Stimulated activated CD4-positive, alpha-beta T cell treated with anti-CD3 and anti-CD28 coated beads, Interleukin-2, amount 100 ng/mL, for 24 hours (primary cell): ENCODE data around the gene FNIP2.
"Not testable (repeated sequence)": the region's sequence is repeated elsewhere in the genome, so short reads cannot be mapped to it uniquely, and the experiment has no call there.

Experiments used
- DNase-seq, 2 donors: peaks; one replicate each; pipeline ENCODE4 v3.0.0-alpha.2; 2020

Gene FNIP2

DNA sequence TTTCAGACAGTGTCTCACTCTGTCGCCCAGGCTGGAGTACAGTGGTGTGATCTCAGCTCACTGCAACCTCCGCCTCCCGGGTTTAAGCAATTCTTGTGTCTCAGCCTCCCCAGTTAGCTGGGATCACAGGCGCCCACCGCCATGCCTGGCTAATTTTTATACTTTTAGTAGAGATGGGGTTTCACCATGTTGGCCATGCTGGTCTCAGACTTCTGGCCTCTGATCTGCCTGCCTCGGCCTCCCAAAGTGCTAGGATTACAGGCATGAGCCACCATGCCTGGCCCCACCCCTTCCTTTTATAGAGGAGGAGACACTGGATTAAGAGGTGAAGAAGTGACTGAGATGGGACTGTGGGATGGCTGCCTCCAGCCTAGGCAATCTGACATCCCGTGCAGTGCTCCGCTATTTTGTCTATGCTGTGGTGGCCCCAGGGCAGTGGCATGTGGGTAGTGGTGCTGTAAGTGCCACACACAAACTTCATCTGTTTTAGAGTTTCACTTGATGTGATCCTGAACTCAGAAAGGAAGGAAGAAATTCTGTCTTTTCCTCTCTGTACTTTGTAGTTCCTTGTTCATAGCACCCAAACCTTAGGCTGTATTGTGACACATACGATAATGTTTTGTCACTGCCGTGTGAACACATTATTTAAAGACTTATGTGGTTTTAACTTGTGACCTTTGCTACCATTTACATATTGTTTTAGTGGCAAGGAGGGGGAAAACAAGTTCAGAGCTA lies 48.9 kb downstream of the FNIP2 start:
- DNase-seq, result no peak

DNA sequence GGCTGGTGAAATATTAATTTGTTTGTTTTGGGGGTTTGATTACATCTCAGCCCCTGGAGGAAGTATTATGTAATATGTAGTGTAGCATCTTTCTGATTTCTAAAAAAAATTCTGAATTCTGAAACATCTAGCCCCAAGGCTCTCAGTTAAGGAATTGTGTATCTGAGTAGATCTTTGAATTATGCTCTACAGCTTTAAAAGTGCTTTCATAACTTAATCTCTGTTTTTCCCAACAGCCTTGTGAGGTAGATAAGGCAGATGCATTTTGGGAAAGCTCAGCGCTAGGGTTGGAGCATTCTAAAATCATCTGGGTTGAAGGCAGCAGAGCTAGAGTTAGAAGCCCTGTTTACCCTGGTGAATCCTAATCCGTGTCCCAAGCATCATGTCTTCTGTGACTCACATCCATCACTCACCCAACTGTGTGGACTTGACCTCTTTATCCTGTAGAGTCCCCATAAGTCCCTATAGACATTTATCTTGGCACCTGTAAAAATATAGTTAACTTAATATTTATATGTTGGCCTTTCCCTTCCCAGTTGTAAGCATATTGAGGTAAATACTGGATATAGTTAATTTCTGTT lies 49.8 kb downstream of the FNIP2 start:
- DNase-seq, result no peak

DNA sequence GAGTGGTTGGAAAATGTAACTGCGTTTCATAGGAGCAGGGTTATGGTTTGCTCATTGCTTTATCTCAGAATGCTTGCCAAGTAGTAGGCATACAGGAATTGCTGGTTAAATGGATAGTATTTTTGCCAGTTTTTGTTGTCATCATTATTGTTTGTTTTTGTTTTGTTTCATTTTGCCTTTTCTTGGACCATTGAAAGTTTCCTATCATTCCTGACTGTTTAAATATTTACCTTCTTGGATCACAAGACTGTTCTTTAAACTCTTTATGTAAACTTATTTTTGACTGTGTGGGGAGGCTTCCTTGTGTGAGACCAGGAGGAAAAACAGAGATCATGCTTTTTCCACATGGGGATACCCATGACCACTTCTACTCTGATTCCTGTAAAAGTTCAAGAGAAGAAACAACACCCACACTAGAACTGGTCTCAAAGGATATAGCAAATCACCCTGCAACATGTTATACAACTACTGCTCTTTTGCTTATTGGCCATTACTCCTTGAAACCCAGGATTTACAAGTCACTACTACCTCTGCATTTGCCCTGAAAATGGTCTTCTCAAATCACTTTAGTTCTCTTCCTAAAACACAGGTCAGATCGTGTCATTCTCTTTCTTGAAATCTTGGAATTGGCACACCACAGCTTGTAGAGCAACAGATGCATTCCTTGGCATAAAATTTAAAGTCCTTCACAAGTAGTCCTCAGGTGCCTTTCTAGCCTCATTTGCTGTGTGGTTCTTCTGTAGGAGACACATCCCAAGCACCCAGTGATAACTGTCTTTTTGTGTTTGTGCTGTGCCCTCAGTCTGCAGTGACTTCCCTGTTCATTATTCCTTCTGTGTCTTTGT lies 51.3 kb downstream of the FNIP2 start:
- no peak for DNase-seq

DNA sequence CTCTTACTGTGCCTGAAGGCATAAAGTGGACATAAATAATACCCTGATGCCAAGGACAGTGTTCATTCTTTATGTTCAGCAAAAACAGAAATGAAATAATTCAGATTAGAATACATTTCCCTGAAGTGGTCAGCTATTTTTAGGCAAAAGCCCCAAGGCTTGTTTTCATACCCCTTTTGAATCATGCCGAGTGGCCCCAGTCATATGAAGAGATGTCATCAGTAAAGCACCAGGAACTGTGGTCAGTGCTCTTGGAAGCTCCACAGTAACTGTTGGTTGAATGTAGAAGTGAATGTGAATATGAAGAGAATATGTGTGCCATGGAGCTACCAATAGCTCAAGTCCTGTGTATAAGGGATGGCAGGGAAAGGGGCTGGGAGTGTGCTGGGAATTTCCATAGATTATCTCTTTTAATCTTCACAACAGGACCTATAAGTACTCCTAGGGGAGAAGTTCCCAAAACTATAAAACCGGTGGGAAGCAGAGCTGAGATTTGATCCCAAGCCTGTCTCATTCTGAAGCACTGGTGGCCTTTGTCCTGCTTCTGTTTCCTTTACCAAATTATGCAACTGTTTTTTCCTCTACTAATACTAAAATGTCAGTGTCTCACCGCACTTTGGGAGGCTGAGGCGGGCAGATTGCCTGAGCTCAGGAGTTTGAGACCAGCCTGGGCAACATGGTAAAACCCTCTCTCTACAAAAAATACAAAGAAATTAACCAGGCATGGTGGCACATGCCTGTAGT lies 52.6 kb downstream of the FNIP2 start:
- DNase-seq, result no peak

DNA sequence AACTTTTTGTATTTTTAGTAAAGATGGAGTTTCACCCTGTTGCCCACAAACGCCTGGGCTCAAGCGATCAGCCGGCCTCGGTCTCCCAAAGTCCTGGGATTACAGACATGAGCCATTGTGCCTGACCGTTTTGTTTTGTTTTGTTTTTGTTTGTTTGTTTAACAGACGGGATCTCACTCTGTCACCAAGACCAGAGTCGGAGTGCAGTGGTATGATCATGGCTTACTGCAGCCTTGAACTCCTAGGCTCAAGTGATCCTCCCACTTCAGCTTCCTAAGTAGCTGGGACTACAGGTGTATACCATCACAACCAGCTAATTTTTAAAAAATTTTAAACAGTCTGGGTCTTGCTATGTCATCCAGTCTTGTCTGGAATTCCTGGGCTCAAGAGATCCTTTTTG lies 53.5 kb downstream of the FNIP2 start:
- no peak for DNase-seq

DNA sequence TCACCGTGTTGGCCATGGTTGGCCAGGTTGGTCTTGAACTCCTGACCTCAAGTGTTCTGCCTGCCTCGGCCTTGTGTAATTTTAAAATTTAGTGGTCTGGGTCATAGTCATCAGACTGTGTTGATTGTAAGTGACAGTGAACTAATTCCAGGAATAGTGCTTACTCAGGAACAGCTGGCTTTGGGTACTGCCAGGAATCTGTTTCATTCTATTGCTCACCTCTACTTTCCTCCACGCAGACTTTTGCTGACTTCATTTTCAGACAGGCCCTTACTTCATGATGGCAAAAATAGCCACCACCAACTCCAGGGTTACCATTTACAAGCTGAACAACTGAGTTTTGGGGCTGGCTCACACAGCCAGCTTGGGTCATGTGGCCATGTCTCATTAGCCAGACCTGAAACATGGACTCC lies 54.6 kb downstream of the FNIP2 start:
- no peak for DNase-seq

DNA sequence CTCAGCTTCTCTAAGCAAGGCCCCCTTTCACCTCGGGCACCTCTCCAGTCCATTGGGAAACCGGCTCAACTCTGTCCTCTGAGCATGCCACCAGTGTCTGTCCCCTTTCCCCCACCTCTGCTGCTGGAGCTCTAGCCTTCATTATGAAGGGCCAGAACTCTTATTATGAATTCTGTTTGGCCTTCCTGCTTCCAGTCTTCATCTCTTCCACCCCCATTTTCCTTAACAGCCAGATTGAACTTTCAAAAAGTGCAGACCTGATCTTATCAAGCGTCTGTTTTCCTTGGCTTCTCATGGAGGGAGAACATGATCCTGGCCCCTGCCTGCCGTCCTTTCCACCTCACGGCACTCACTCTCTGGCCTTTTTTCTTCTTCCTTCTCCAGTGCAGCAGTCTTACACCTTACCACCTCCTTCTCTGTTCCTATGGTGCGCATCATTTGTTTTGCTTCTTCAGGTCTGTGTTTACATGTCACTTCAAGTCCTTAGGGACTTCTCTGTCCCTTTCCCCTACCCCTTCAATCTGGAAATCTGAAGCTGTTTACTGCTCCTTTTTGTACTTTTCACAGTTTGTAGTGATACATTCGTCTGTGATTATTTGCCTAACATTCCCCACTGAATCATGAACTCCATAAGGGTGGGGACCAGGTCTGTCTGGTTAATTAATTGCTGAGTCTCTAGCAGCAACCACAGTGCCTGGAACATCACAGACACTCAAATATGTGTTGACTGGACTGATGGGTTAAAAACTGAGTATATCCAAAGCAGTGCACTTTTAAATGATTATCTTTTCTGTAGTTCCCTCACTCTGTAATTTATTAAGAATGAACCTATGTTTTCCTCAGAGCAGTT lies 55.8 kb downstream of the FNIP2 start:
- DNase-seq, result no peak

DNA sequence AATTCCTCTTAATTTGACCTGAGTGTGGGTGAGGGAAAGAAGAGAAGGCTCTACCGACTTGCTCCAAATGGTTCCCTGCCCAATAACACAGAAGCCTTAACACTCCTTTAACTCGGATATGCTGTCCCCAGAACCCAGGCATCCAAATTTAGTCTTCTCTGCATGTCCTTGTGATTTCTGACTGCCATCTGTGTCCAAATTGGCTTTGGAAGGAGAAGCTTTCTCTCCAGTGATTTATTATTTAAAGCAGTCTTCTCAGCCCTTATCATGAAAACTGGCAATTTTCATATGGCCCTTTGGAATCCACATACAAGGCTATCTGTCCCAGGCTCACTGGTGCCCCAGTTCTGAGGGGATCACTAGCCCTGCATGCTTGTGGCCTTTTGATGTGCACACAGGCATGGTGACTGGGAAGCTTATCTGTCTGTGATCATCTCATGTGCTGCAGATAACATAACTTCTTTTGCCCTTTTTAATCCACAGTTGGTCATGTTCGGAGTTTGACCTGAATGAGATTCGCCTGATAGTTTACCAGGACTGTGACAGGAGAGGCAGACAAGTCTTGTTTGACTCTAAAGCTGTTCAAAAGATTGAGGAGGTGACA lies 56.7 kb downstream of the FNIP2 start:
- no peak for DNase-seq

DNA sequence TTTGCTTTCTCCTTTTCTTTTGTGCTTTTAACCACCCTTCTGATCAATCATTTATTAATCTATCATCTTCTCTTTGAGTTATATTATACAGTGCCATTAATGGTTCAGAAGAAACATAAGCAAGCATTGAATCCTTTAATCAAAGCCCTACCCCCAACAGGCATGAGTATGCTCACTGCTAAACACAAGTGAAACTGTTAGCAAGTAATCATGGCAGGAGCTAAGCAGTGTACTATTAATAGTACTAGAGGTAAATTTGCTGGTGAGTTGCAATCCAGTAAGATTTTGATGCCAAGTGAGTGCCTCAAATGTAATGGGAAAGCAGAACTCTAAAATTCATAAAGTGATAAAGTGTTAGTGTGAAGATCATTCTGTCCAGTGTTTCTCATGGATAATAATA lies 57.2 kb downstream of the FNIP2 start:
- DNase-seq, result no peak

DNA sequence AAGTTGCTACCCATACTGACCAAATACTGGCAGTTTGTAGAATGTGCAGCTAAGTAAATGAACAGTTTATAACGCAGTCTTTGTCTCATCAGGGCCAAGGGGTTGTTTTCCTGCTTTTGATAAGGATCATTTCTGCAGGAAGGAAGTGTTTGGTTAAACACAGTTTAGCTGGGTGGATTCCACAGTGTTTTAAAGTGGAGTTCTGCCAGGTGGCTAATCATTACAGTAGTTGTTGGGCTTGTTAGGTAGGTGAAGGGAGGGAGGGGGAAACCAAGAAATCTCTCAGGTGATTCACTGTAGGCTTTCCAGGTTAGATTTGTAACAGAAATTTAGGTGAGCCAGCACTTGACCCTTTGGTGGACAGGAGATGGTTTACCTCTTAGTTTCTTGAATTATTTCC lies 58.1 kb downstream of the FNIP2 start:
- no peak for DNase-seq

DNA sequence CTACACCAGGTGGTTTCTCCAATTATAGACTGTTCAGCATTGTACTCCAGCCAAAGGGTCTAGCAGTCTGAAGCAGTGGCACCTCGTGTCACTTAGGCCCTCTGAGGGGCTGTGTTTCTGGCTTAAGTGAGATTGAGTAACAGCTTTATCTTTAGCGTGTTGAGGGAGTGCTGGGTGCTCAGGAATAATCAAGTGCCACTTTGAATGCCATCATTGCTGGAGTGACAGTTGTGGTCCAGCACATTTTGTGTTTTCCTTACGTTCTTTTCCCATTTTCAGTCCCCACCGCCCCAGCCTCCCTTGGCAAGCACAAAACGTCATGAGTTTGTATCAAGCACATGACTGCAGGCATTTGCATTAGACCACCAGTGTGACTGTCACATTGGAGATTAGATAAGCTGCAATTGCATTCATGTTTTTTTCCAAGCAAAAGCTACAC lies 58.7 kb downstream of the FNIP2 start:
- no peak for DNase-seq

DNA sequence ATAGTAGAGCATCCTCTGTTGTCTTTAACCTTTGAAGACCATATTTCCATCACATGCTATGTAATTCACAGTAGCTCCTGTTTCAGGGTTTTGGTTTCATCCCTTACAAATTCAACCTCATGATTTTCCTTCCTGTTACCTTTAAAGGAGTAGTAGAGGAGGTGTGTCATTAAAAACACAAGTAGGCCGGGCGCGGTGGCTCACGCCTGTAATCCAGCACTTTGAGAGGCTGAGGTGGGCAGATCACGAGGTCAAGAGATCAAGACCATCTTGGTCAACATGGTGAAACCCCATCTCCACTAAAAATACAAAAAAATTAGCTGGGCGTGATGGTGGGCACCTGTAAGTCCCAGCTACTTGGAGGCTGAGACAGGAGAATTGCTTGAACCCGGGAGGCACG lies 59.3 kb downstream of the FNIP2 start:
- not testable (repeated sequence) for DNase-seq

DNA sequence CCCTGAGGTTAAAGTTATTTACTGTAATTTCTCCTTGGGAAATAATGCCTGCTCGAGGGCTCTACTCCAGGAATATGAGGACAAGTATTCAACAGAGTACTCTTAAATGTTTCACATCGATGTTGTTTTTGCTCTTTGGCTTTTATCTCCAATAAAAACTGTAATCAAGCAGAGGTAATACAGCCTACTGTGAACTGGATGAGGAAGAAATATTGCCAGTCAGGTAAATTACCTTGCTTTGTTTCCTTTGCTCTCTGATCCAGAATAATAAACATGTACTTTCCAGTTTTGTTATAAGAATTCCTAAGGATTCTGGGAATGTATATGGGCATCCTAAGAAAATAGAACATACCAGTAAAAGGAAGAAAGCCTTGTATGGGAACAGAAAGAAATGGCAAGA lies 60.4 kb downstream of the FNIP2 start:
- DNase-seq, result no peak

DNA sequence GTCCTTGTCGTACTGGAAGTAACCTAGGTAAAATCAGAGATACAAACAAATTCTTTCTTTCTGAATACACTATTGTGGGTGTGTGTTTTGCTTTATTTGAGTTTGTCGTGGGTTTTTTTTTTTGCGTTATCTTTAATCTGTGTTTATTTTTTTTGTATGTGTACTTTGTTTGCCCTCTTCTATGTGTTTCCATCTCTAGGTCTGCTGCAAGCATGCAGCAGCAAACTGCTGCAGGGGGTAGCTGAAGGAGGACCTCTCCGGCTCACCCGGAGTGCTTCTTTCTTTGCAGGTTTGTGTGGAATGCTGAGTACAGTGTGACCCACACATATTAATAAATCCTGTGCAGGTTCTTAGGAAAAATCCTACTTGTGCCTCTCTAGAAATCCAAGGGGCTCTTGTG lies 64.8 kb downstream of the FNIP2 start:
- DNase-seq, result no peak

DNA sequence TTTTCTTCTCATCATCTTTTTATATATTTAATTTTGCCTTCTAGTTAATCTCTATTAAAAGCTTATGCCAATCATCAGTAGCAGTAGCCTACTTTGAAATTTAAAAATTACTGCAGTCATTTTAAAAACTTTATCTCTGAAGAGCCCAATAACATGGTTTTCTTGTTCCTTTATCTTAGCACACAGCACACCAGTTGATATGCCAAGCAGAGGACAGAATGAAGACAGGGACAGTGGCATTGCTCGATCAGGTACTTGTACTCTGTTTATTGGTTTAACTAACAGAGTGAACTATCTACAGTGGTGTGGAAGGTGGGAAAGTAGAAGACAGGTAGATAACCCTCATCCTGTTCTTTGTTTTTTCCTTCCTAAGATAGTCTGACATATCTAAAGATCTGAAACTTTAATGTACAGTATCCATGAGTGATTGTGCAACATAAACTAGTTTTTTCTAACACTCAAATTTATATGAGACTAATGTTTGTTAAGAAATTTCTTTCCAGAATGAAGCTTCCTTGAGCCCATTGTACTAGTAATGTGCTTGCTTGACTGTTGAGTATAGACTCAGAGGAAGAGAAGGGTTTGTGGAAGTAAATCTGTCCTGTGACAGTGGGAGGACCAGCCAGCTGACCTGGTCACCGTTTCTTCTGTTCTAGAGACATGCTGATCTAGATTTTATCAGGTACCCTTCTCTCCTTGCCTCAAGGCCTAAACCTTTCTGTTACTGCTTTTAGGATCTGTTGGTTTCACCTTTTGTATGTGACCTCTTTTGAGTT lies 66.6 kb downstream of the FNIP2 start:
- DNase-seq, result no peak

DNA sequence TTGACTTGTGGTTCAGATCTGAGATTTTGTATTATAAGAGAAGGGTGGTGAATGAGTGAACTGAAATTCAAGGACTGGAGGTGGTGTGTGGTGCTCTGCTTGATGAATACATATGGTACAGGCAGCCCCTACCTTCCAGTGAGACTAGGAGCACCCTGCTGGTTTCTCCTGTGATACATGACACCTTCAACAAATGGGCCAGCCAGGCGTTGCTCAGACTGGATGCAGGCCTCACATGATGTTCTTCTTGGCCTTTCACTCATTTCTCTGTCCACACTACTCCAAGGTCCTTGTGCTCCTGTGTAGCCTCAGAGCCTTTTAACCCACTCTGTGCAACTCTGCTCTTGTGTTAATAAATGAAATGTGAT lies 67.2 kb downstream of the FNIP2 start:
- no peak for DNase-seq

DNA sequence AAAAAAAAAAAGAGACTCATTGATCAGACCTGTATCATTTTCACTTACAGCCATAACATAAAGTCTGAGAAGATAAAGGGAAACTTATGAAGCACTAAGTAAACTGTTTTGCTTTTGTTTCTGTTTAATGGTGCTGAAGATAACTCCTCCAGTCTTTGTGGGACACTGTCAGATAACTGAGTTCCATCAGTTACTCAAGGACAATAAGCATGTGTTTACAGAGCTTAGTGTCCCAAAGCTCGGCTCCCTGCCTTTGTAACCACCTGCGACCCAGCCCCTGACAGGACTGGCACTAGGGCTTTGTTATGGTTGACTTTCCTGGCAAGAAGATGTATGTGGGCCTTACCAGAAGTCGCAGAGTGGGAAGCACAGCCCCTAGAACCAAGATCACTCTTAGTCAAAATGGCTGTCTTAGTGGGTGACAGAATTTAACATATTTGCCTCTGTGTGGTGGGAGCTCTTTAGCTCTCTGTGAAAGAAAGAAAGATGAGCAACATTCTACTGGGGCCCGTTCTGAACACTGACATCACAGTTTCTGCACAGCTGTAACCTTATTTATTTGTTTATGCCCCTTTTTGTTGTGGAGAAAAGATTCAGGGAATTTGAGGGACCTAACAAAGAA lies 68.1 kb downstream of the FNIP2 start:
- DNase-seq, result no peak

DNA sequence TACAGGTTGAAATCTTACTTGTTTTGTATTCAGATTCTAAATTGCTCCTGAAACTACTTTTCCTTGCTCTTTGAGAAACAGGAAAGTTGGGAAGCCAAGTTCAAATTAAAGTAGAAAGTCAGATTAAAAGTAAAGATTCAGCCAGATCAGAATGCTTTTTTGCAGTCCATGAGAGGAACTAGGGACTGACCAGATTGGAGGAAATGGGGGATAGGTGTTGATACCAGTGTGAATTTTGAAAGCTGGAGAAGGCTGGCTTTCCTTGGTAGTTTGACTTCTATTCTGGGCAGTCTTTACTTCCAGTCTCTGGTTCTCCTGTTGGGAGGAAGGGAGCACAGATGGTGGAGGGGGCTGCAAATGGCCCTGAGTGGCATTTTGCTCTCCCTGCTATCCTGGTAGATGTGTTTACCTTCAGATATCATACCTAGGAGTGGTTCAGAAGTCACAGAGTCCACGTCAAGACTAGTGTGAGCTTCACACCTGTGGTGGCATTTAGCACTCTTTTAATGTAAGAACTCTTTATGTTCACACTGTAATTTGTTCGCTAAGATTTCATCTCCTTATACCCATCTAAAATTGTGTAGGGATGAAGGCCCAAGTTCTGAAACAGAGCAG lies 68.8 kb downstream of the FNIP2 start:
- DNase-seq, result no peak

DNA sequence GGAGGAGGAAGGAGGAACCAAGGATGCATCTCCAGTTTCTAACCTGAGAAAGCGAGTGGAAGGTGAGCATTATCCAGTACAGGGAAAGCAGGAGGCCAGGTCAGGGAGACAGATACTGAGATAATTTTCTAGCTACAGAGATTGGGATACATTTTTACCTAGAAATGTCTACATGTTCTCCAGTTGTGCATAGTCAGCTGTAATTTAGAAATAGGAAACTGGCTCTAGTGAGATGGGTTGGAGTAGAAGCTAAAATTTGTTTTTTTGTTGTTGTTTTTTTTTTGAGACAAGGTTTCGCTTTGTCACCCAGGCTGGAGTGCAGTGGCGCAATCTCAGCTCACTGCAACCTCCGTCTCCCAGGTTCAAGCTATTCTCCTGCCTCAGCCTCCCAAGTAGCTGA lies 71.3 kb downstream of the FNIP2 start:
- DNase-seq, result no peak

DNA sequence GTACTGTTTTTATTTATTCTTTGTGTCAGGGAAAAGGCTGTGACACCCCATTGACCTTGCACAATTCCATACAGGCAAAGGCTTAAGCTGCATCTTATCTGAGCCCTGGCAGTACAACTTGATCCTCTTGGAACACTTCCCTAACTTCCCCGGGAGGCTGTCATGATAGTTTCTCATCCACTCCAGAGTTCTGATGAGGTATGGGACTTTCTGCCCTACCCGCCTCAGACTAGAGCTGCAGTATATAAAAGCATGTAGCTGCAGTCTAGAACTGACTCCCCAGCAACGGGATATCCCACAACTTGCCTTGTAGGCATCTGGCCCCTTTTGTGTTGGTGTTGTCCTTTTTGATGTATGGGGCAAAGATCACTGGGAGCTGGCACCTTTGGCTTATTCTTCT lies 72.7 kb downstream of the FNIP2 start:
- DNase-seq, result no peak
